Islet of Langerhans (tissue), 1 donor: Measurements from ENCODE around the gene ATXN1.
A peak's percentile ranks its signal among the peaks of the same experiment; 100 is the strongest.

ENCODE experiments used
- FAIRE-seq: peaks from one replicate; lab custom pipeline; 2011; peaks lifted over from hg19 to GRCh38; lab: Jason Lieb, UNC

The ATXN1 gene

GRCh38 chr6:16761471-16762267 lies 409 bp upstream of the ATXN1 start:
- no peak for FAIRE-seq

DNA sequence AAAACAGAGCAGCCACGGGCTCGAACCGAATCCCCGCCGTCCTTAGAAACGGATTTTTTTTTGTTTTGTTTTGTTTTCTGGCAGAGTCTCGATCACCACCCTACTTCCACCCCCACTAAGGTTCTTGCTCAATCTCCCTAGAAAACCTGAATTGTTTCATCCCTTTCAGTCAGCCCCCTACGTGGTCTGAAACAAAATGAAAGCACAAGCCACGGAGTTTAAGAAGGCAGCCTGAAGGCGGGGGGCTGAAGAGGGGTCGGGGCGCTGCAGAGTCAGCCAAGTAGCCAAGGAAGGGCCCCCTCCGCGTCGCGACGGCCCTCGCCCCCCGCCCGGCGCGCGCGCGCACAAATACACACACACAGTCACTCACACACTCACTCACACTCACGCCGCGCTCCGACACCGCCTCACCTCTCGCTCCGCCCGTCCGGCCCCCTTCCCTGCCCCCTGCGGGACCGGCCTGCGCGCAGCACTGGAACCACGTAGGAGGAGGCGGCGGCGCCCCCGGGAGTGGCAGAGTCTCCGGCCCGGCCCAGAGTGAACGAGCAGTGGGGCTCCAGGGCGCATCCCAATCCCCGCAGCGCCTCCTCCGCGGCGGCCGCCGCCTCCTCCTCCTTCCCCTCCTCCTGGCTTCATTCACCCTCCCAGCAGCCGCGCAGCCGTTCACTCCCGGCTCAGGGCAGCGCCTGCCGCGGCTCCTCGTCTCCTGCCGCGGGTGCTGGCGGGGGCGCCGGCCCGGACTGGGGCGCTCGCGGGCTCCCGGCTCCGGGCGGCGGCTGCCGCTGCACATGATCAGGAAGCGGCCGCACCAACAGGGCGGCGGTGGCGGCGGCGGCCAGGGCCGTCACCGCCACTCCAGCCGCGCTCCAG lies 1.4 kb downstream of the ATXN1 start:
- no peak for FAIRE-seq

- FAIRE-seq: peak; percentile 27
Observed at GRCh38 chr6:16759181-16759645, 2.0 kb downstream of the ATXN1 start.

DNA sequence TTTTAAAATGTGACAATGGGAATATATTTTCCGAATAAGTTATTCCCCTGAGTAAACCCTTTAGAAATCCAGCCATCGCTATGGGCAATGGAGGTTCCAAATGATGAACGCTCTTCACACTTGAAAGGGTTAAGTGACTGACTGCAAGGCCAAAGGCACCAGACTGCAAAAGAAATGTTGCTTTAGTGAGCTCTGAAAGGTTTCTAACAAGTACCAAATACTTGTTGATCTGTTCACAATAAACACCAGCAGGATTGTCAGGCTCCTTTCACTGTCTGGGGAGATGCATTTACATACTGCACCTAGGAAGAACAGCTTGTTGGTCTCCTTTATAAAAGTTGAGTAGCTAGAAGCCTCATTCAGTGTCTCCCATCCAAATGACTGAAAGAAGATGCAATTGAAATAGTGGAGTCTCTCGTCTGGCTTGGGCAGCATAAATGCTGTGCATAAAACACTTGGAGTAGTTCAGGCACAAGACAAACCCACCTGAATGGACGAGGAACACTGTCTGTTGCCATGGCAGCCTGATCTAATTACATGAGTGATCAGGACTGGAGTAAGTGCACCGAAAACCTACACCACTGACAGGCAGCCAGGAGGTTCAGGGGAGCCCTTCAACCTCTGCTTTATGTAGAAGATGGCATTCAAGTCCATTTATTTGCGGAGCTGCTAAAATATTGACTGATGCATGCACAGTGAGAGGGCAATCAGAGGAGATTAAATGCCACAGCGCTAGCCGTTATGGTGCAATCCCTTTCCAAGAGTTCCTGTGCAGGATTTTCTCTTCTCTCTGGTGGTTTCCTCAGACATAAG lies 2.9 kb downstream of the ATXN1 start:
- FAIRE-seq: no peak

DNA sequence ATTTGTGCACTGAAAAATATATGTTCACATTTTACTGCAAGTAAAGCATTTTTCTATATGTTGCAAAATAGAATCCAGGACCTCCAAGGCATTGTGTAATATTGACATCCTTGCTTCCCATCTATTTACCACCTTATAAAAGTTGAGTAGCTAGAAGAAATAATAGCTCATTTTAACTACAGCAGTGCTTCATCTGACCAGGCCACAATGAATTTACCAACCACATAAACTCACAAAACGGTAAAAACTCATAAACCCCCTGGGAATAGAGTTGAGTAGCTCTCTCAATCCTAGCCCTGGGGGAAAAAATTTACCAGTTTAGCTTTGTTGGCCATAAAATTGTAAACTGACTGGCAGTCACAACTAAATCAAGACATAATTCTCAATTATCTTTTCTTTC lies 3.9 kb downstream of the ATXN1 start:
- FAIRE-seq: no peak

- FAIRE-seq: peak; percentile 72
Observed at GRCh38 chr6:16756660-16757255, 4.5 kb downstream of the ATXN1 start.

- no peak for FAIRE-seq
Observed at GRCh38 chr6:16755544-16755943, 5.7 kb downstream of the ATXN1 start.

DNA sequence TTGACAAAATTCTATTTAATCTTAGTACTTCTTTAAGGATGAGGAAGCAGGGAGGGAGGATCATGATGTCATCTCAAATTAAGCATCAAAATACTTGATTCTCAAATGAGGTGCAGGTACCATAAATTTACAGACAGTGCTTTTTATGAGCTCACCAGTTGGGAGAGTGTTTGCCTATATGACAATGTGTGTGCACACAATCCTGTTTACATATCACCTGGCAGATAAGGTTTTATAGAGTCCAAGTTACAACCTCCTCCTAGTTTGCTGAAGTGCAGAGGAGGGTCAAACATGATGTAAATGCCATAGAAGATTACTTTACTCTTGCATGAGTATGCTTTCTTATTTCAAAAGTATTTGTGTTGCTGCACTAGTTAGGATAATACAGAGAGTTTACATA lies 6.4 kb downstream of the ATXN1 start:
- FAIRE-seq: no peak

- no peak for FAIRE-seq
Observed at GRCh38 chr6:16754274-16754673, 7.0 kb downstream of the ATXN1 start.

- no peak for FAIRE-seq
Observed at GRCh38 chr6:16753341-16753740, 7.9 kb downstream of the ATXN1 start.

DNA sequence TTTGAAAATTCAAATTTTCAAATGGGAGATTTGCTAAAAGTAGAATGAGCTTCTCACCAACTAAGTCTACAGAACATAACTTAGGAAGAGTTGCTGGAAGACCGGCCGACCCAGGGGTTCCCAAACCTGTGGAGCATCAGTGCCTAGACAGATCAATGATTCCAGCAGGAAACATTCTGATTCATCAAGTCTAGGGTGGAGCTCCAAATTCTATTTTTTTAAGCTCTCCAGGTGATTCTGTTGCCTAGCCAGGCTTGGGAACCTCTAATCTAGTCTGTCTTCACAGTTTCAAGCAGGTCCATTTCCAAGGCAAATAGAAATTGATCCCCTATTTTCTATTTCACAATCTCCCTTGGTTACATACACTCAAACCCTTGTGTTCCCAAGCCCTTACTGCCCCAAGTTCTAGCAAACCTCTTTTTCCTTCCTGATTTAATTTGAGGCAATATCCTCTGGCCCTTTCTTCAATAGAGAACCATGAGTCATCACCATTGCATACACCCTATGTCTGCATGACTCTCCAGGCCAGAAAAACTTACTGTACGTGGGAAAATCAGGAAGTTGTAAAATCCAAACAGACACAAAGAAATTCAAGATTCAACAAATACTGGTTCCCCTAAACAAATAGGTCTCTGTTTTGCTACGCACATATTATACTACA lies 8.9 kb downstream of the ATXN1 start:
- no peak for FAIRE-seq

DNA sequence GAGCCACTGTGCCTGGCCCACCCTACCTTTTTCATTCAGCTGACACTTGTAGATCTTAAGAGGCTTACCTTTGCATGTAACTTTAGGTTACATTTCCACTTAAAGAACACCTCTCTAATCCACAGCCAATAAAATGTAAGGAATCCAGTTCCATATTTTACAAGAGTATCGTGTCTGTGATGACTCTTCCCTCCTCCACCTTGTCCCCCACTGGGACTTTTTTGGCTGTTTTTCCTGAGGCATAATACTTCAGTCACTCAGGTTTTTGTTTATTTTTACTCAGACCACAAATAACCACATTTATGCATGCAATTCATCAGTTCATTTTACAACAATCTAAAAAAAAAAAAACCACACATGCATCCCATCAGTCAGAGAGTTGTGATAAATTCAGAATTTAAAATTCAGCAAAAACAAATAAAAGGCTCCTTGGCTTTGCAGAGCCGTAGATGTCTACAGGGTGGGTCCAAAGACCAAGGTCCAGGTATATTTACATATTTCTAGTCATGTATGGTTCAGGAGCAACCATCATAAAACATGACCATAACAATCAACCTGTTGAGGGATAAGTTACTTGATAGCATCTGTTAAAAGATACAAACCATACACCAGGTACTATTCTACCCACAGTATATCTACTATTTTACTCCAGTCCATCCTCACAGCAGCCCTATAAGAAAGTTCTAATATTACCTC lies 9.9 kb downstream of the ATXN1 start:
- no peak for FAIRE-seq

DNA sequence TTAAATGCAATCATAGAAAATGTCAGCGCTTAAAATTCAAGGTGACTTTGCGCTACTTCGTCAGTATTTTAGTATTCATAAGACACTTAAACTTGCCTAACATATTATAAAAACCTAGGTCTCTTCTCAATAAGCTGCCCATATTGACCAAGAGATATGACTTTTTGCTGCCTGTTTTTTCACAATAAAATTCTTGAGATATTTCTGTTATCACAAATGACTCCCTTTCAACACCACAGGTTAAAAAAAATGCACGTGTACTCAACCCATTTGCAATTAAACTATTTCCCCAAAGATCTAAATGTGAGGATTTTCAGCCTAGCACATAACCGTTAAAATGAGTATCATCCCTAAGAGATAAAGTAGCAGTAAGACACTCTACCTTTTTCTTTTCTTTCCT lies 10.7 kb downstream of the ATXN1 start:
- no peak for FAIRE-seq

DNA sequence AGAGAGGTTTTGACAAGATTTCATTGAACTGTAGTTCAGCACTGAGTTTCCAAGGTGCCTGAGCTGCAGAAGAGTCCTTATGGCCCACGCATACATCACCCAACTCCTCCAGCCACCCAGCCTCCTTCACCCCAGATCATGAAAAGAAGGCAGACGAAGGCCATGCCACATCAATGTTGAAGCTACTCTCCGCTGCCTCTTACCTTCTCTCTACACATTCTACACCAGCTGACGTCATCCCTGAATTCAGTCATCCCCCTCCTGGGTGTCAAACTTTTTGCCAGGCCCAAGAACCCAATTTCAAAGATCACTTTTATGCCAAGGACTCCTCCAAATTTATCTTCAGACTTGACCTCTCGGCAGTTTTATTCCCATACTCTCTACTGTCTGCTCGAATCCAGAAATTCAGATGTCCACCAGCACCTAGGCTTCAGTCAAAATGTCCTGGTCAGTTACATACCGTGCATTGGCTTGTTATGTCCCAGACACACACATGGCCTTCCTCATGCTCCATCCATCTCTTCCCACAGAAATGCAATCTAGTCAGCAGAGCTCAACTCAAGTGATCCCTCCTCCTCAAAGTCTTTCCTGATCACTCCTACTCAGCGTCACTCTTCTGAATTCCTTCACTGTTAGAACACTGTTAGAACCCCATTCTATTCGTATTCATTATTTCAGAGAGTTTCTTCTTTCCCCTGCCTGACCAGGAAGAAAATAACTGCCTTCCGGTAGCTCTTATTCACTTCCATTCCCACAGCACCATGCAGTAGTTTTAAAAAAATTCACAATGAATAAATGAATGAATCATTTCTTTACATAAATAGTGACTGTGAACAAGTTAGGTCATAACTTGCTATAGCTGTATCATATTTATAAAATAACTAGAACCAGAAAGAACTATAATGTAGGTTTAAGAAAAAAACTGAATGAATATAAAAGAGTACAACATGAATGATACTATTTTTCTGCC lies 11.5 kb downstream of the ATXN1 start:
- FAIRE-seq: no peak

DNA sequence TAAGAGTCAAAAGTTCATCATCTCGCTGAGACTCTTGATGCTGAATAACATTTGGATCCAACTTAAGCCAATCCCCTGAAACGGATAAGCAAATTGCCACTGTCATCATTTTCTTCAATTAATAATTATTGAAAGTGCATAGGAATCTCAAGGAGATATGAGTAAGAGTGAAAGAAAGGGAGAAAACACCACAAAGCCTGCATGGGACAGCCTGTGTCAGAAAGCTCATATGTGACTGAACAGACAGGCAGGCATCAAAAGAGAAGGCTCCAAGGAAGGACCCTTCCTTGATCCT lies 13.3 kb downstream of the ATXN1 start:
- no peak for FAIRE-seq

GRCh38 chr6:16747232-16748024 lies 13.8 kb downstream of the ATXN1 start:
- FAIRE-seq: peak; percentile 96

DNA sequence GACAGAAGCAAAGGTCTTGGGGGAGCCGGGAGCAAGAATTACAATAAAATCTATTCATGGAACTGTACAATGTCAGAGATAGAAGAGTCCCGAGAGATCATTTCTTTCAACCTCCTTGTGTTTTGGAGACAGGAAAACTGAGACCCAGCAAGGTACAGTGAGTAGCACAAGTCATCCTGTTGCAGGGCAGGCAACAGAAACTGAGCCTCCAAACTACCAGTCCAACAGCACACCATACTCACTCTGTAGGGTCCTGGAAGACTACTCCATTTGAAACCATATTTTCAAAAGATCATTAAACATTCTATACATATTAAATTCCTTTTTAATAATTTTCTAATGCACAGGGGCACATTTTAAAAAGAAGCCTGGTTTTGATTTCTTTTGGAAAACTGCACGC lies 14.4 kb downstream of the ATXN1 start:
- no peak for FAIRE-seq

DNA sequence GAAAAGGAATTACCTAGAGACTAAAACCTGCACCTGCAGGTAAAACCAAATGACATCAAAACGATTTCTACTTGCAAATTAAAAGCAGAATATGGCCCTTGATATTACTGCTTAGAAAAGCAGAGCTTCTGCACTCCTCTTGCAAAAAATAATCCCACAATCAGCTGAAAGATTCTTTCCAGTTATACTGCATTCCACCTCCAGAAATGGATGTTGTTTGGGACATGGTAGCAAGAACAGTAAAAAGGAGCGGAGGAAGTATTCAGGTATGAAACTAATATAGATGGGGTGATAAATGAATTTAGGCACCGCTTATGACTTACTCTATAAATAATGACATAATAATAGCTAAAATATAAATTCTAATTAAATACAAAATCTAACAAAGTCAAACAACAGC lies 14.9 kb downstream of the ATXN1 start:
- no peak for FAIRE-seq

DNA sequence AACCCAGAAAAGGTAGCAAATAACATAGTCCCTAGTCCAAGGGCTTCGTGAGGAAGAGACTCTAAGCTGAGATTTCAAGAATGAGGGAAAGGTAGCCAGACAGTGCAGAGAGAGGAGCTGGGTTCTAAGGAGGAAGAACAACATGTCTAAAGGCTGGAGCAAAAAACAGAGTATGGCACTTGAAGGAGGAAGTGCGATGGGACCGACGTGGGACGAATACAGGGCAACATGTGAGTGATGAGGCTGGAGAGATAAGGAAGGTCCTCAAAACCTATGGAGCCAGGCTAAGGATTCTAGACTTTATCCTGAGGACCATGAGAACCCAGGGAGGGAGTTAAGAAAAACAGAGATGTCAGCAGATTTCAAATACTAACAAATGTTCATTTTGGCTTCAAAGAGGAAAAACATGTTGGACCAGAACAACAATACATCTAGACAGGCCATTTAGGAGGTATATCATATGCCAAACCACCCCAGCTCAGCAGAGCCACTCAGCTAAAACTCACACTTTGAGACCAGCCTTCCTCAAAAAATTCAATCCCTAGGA lies 17.5 kb downstream of the ATXN1 start:
- FAIRE-seq: no peak
